Prostate gland (tissue), 2 donors: Measurements from ENCODE around the gene ANKMY1.

Experiments
- POLR2A ChIP-seq: fragments of 450-650 bp; IDR thresholded peaks from one replicate; pipeline ENCODE4 v1.6.1; 2016; ENCODE audit warnings: antibody characterized with exemption, mild to moderate bottlenecking
- POLR2AphosphoS5 ChIP-seq: sonication (generic); formaldehyde crosslinking; IDR thresholded peaks from one replicate; pipeline ENCODE4 v1.6.1; 2017; ENCODE audit warnings: antibody characterized with exemption
- TF ChIP-seq, protein P1 (sequence below), 4 experiments: fragments of 200-600 bp in 2 of 4; fragments of 450-650 bp in 2 of 4; sonication (generic) in 2 of 4; IDR thresholded peaks; 1 replicate in 3 of 4; 2 replicates in 1 of 4; pipeline ENCODE4 v1.5.1; 2016 to 2019; ENCODE audit warnings: antibody characterized with exemption in 4 of 4, mild to moderate bottlenecking in 2 of 4, moderate library complexity in 2 of 4

DNA sequence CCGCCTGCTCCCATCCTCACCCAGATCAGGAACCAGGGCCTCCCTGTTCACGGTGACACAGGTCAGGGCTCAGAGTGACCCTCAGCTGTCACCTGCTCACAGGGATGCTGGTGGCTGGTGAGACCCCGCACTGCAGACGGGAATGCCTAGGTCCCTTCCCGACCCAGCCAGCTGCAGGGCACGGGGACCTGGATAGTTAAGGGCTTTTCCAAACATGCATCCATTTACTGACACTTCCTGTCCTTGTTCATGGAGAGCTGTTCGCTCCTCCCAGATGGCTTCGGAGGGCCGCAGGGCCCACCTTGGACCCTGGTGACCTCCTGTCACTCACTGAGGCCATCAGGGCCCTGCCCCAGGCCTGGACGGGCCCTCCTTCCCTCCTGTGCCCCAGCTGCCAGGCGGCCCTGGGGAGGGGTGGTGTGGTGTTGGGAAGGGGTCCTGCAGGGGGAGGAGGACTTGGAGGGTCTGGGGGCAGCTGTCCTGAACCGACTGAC, 90.6 kb downstream of the ANKMY1 start:
- TF ChIP-seq, protein P1, sequence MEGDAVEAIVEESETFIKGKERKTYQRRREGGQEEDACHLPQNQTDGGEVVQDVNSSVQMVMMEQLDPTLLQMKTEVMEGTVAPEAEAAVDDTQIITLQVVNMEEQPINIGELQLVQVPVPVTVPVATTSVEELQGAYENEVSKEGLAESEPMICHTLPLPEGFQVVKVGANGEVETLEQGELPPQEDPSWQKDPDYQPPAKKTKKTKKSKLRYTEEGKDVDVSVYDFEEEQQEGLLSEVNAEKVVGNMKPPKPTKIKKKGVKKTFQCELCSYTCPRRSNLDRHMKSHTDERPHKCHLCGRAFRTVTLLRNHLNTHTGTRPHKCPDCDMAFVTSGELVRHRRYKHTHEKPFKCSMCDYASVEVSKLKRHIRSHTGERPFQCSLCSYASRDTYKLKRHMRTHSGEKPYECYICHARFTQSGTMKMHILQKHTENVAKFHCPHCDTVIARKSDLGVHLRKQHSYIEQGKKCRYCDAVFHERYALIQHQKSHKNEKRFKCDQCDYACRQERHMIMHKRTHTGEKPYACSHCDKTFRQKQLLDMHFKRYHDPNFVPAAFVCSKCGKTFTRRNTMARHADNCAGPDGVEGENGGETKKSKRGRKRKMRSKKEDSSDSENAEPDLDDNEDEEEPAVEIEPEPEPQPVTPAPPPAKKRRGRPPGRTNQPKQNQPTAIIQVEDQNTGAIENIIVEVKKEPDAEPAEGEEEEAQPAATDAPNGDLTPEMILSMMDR (IDR thresholded peaks at IDR 0.05), result no peak
- TF ChIP-seq POLR2A (no peak), POLR2AphosphoS5 (no peak)
